HG03045 (cell line): ENCODE measurements around the gene DTNA.

Experiments
- ATAC-seq: cut with Tn5 transposase; IDR thresholded peaks from one replicate; pipeline ENCODE4 v1.9.1; 2021; ENCODE audit warnings: mild to moderate bottlenecking, moderate library complexity; ENCODE audit not compliant: unreplicated experiment

The DTNA gene

DNA sequence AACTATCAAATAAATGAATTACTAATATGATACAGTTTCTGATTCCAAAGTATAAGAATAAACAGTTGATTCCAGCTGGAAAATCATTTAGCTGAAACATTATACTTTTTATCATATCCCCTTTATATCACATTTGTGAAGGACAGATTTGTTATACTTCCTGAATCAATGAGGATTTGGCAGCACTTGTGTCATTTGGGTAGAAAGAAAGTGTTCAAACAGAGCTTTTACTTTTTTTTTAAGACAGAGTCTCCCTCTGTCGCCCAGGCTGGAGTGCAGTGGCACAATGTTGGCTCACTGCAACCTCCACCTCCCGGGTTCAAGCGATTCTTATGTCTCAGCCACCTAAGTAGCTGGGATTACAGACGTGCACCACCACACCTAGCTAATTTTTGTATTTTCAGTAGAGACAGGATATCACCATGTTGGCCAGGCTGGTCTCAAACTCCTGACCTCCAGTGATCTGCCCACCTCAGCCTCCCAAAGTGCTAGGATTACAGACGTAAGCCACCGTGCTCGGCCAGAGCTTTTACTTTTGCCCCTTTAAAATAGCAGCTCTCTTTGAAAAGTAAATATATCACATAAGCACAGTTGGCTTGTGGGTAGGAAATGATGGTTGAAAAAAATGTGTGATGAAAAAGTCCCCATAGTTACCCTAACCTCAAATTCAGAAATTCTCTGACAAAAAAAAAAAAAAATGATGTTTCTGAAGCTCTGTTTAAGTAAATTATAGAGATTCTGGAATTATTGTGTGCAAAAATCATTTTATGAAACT lies 95.2 kb downstream of the DTNA start:
- no peak for ATAC-seq

DNA sequence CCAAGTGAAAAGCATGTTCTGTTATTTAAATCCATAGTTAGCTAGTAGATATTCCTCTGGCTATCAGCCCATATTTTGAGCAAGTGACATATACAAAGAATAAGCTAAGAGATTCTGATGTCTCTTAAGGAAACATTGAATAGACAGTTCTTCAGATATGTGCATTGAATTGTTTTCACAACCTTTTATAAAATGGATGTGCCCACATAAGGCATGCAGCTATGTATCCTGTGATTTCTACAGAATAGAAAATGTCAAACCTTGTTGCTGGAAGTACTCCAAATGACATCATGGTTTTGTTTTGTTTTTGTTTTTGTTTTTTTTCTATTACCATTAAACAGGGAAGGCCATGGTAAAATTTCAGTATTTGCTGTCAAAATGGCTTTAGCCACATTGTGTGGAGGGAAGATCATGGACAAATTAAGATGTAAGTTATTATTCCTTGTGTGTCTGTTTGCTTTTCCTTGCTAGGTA lies 95.8 kb downstream of the DTNA start:
- no peak for ATAC-seq

DNA sequence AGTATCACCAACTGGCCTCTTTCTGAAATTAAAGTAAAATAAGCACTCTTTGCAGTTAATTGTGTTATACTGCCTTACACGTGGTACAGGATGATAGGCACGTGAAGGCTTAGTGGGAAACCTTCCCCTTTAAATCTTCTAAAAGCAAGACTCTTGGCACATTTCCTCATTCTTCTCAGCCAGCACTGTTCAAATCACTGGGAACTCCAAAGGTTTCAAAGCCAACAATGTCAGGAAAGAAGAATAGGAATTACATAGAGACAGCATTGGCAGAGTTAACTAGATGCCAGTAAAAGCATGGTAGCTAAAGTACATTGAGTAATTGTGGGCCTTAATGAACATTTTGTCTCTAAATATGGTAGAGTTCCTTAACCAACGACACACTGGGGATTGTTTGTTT lies 96.4 kb downstream of the DTNA start:
- ATAC-seq = no peak

DNA sequence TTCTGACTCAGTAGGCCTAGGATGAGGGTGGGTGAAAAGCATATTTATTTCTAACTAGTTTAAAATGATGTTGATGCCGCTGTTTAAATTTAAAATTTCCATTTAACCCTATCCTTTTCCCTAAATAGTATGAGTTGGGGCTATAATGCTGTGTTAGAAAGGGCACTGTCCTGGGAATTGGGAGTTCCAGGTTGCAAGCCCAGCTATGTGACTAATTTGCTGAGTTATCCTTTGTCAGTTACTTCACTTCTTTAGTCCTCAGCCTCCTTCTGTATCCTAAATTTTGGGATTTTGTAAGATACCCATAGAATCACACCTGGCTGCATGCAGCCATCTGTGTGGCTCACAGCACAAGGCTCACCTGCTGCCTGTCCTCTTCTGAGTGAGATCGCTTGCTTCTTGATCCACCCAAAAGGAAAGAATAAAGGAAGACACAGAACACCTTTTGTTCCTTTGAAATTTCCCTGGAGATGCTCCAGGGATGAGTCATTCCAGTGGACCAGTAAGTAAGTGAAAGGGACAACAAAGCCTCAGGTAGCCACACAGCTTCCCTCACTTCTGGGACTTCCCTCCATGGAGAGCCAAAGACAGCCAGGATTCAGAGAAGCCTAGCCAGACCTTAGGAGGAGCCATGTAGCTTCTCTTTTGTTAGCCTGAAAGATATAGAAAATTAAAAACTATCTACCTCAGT lies 97.2 kb downstream of the DTNA start:
- ATAC-seq = no peak

DNA sequence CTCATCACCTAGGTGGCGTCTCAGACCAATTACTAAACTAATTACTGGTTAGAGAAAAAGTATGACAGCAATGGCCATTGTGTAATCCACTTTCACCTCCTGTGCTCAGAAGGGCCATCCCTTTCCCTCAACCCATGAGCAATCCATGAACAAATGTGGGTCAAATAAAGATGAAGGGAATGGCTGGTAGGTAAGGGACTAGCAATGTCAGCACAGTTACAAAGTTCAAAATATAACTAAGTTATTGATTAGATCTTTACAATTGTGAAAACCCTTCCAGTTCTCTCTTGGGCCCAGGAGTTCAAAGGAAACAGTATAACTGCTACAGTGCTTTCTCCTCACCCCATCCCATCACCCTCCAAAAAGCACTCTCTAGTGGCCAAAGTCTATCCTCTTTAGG lies 98.3 kb downstream of the DTNA start:
- ATAC-seq = no peak

DNA sequence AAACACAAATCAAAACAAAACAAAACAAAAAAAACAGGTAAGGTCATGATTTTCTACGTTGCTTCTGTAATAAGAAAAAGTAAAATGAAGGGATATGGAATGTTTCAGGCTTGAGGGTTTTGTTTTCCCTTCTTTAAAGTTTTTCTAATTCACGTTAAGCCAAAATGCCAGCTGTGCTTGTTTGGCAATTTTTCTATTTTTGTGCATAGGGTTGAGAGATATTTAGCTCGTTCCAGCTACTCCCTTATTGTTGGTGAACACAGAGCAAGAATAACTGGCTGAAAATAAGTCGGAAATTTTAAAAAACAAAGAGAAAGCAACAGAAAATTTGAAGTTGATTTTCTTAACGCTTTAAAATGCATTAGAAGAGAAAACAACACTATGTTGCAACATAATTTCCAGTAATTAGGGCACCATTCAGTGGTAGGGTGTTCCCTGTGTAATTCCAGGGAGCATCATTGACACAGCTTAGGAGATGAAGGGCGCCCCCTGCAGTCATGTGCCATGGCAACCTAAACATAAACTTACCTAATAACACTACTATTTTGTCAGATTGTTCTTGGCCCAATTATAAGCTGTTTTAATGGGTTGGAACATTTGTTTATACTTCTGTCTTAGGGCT lies 99.5 kb downstream of the DTNA start:
- ATAC-seq = no peak

DNA sequence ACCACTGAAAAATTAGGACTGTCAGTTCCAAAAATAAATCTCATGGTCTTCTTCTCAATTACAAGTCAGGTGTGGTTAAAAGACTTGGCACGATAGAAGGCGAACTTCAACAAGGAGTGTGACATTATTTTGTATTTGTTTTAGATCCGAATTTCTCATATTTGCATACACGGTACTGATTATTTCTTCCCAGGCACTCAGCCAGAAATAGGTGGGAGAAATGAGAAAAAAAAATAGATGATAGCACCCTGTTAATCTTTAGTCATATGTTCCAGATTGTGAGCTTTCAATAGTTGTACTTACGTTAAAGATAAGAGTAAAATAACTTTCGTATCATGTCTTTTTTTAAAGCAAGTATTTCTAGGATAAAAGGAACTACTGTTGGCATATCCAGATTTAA lies 106.1 kb downstream of the DTNA start:
- ATAC-seq = no peak

DNA sequence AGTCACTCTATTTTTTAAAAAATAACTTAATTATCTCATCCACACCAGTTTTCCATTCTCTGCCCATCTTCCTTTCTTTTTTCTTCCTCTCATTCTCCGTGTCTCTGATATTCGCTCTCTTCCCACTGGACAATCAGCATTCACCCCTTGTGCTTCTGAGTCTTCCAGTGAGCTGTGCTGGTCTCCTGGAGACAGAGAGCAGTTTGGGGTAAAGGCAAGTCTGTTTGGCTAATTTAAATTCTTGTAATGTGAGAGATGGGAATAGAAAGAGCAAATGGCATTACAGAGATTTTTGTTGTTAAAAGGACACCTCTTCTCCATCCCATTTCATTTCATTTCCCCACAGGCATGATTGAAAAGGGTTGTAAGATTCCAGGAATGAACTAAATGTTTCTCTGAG lies 107.5 kb downstream of the DTNA start:
- no peak for ATAC-seq

DNA sequence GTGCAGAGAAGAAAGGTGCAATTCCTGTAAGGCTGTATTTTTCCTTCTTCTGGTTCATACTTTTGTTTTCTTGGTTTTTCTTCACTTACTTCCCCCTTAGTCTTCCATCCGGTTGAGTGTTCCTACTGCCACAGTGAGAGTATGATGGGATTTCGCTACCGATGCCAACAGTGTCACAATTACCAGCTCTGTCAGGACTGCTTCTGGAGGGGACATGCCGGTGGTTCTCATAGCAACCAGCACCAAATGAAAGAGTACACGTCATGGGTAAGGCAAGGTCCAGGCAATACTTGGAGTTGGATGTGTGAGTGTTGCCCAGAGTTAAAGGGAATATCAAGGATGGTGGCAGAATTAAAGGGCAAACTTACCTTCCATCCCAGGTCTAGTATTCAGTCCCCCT lies 108.0 kb downstream of the DTNA start:
- ATAC-seq = no peak

DNA sequence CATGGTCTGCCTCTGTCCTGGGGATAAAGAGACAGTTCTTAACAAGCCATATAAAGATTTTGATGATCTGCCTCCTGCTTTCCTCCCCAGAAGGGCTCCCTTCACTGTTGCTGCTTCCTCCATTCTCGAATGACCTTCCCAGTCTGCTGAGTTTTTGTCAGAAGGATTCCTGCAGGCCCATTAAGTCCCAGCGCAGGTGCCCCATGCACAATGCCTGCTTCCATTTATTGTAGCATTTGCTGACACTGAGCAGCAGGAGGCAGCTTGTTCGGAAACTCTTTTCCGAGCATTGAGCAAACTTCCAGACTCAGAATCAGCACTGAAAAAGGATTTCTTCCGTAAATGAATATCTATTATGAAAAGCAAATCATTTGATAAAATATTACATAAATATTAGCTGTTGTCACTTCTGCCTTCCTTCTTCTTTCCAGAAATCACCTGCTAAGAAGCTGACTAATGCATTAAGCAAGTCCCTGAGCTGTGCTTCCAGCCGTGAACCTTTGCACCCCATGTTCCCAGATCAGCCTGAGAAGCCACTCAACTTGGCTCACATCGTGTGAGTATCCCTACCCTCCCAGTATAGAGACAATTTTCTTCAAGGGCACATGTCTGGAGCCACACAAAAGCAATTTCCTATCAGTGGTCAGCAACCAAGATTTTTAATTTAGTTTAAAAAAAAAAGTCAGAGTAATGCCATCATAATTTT lies 110.4 kb downstream of the DTNA start:
- ATAC-seq = no peak

DNA sequence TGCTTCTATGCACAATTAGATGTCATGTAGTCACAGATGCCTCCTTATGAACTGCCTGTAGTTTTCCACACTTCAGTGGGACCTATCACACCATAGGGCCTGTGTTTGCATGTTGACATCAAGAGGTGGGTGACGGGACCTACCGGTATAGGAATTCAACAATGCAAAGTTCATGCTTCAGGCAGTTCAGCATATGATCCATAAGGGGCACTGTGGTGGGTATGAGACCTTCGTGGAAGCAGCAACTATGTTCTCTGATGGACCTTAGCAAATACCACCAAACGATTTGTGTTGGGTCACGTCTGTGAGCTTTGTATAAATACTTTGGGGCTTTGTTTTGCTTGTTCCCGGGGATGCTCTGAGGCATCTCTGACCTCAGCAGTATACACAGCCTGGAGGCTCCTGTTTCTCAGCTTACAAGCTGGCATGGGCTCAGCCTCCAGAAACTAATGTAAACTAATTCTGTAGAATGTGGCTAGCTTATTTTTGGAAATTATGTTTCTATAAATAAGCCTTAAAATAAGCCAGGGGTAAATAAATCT lies 111.6 kb downstream of the DTNA start:
- no peak for ATAC-seq

DNA sequence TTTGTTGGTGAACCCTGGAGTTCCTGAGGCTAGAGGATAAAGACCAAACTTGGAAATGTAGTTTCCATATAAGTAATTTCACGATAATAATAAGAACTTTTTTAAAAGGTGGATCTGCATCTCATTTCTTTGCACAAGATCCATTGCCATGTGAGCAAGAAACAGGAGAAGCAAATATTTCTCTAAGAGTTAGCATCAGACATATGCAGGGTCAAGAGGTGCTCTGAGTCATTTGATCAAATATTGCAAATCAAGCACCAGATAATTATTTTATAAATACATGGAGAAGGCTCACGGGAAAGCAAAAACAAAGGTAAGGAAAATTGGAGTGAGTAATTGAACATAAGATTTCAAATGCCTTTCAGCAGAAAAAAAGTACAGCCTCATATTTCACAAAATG lies 118.0 kb downstream of the DTNA start:
- no peak for ATAC-seq

DNA sequence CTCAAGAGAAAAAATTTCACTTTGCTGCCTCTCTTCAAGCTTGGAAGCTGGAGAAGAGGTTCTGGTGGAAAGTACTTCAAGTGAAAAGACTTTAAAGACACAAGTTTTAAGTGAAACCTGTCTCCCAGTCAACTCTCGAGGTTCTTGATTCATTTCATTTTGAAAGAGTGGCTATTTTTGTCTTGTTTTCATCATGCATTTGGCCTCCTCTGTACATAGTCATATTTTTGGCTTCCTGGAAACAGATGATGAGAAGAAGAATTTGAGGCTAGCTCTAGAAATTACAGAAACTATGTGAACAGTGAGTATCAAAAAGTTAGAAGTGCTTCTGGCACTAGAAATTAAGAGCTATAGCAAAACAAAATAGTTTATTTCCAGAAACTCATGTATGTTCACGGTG lies 124.8 kb downstream of the DTNA start:
- no peak for ATAC-seq

DNA sequence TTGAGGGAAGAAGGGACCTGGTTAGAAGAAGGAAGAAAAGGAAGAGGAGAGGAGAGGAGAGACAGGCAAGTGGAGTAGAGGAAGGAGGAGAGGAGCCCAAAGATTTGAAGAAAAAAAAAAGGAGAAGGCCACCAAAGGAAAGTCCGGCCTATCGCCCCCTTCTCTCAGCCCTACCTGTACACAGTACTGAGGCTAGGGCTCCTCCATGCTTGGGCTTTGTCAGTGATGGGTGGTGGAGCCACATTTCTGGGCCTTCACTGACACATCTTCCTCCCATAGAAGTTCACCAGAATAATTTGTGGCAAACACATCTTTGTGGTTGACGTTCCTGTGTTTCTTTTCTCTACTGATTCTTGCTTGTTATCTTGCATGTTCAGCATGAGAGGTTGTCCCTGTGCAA lies 125.4 kb downstream of the DTNA start:
- ATAC-seq = no peak

DNA sequence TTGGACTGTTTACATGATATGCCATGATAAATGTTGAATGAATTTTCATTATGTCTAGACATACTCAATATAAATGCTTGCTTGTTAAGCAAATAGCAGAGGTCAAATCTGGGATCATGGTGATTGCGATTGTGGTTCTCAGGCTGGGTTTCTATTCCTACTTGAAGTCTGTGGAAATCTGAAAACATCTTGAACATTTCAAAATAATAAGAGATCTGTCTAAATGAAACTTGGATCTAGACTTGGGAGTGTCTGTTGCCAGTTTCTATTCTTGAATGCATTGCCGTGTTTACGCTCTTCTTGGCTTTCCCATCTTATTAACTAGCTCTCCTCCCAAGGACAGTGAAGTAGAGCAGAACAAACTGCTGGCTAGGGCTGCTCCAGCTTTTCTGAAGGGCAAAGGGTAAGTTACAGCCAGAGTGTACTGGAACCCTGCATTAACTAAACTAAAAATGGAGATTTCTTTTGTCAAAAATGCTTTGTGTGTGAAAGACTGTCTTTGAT lies 127.7 kb downstream of the DTNA start:
- no peak for ATAC-seq

DNA sequence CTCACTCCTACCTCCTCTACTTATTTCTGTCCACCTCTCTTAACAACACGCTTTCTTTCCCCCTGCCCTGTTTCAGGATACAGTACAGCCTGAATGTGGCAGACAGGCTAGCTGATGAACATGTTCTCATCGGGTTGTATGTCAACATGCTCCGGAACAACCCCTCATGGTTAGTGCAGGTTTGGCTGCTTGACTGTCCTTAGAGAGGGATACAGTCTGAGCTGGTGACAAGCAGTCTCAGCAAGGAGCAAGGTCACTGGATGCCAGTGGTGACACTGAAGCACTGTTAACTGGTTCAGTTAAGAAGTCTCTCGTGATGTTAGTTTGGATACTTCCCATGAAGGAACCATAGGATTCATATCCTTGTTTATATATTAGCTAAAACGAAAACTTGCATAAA lies 128.6 kb downstream of the DTNA start:
- no peak for ATAC-seq

DNA sequence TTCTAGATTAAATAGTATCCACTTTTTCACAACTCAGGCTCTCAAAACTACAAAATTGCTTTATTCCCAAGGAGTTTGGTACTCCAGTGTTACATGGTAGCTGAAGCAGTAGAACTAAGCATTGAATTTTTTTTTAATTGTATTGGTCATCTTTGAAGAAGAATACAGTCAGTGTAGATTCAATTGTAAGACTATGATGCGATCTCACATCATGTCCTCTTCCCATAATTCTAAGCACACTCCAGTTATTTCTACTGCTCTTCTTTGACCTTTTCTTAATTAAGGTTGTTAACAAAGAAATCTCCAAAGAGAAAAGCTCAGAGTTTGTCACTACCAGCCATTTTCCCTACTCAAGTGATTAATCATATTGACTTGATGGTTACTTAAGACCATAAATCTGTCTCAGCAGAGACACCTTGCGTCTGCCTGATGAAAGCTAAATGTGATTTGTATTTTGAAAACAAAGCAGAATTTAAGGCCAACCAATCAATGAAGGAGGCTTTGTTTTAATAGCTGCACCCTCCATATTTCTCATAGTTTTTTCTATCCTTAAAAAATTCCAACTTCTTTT lies 130.2 kb downstream of the DTNA start:
- no peak for ATAC-seq

DNA sequence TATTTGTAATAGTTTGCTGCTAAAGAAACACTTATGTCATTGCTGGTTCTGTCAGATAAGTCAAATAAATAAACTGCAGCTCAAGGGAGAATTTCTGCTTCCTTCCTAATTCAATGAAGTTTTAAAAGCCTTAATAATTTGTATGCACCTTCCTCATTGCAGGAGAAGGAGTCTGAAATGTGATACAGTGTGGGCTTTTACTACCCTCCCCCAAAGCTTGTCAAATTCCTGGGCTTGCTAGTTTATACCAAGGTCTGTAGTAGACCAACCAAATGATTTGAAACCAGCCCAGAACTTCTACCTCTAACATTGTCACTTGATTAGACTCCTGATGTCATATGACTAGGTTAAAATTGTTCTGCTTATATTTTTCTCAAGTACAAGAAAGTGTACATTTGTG lies 131.8 kb downstream of the DTNA start:
- ATAC-seq = no peak

DNA sequence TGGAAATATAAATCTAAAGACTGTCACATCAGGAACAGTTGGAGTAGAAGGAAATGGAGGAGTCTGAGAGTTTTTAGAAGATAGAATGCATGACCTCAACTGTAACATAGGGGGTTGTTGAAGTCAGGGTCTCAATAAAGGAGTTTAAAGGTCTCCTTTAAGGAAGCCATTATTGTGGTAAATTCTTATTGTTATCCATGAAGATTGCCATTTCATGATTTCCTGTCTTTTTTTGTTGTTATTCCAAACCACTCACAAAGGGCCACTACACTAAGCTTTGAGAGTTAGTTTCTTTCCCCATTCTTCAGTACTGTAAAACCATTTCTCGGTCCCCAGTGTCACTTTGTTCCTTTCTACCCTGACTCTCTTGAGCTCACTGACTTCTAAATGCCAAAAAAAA lies 134.0 kb downstream of the DTNA start:
- no peak for ATAC-seq

DNA sequence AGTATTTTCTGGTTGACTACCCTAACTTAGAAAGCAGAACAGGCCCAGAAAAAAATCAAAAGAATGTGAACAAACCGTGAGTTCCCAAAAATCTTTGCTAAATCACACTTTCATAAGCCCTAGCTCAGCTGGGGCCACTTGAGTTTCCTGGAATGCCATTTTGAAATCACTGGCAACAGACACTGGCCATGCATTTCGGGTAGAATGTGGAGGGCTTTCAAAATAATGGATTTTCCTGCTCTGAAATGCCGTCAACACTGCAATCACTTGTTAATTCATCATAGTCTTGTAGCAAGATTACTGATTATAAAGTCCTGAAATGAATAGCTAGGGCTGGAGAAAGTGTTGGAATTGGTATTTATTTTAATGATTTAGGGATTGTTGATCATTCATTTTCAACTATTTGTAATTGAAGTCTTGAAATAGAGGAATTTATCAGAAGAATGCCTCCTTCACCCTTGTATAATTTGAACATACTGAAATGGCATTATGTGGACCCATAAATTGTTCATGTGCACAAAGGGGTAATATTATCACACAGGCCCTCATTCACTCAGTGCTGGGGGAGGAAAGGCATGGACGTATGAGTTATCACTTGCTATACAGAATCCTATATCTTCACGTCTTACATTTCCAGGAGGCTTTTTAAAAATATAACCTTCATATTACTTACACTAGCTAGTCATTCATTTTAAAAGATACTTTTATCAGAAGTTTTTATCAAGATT lies 134.8 kb downstream of the DTNA start:
- no peak for ATAC-seq
